HG03378 (cell line): ENCODE results near the gene MEGF6.

Experiments used
- ATAC-seq: cut with Tn5 transposase; IDR thresholded peaks from one replicate; pipeline ENCODE4 v1.9.1; 2021; ENCODE audit warnings: mild to moderate bottlenecking, moderate library complexity; ENCODE audit not compliant: unreplicated experiment

The MEGF6 gene

GRCh38 chr1:3611170-3612019 lies at the start of gene MEGF6:
Gene MEGF6 (minus strand): TSS chr1:3611508. CDS start chr1:3611268, 240 bp downstream.
- ATAC-seq = no peak

GRCh38 chr1:3660704-3661103 lies 49.4 kb upstream of the MEGF6 start:
- ATAC-seq = no peak

- ATAC-seq = no peak
These were observed 47.8 kb upstream of the MEGF6 start for GRCh38 chr1:3659093-3659492.

GRCh38 chr1:3658231-3658615 lies 46.9 kb upstream of the MEGF6 start:
- ATAC-seq = no peak

DNA sequence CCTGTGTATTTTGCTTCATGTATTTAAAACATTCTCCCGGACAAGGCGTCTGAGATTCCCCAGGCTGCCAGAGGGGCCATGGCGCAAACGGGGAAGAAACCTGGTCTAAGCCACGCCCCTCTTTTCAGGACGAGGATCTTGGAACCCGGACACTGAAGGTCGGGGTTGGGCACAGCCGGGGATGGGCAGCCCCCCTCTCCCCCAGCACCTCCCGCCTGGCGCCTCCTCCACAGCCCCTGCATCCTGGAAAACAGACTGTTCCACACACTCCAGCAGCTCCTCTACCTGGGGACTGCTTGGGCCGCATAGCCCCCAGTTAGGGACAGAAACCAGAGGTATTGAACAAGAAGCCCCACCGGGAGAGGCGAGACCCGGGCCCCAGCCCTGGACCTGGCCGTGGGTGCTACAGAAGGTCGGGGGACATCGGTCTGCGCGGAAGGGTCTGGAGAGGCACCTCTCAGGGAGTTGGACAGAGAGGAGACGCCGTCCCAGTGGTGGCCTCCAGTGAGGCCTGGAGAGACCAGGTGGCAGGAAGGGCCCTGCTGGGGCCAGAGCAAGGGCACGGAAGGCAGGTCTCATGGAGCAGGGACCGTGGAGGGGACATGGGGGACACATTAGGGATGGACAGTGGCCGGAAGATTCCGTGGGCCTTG lies 46.4 kb upstream of the MEGF6 start:
- ATAC-seq = no peak

DNA sequence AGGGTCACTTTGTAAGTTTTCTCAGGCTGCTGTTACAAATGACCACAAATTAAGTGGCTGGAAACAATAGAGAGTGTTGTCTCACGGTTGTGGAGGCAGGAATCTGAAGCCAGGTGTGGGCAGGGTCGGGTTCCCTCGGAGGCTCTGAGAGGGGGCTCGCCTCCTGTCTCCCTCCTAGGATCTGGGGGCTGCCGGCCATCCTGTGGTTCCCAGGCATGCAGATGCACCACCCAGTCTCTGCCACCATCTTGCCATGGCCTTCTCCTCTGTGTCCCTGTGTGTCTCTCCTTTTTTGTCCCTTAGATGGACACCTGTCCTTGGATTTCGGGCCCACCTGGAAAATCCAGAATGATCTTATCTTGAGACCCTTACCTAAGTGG lies 45.8 kb upstream of the MEGF6 start:
- no peak for ATAC-seq

- ATAC-seq = peak; percentile 71
These were observed 45.3 kb upstream of the MEGF6 start for GRCh38 chr1:3656450-3657095.

GRCh38 chr1:3654549-3655281 lies 43.4 kb upstream of the MEGF6 start:
- ATAC-seq = no peak

- no peak for ATAC-seq
These were observed 41.9 kb upstream of the MEGF6 start for GRCh38 chr1:3653286-3653618.

GRCh38 chr1:3652548-3653285 lies 41.4 kb upstream of the MEGF6 start:
- no peak for ATAC-seq

DNA sequence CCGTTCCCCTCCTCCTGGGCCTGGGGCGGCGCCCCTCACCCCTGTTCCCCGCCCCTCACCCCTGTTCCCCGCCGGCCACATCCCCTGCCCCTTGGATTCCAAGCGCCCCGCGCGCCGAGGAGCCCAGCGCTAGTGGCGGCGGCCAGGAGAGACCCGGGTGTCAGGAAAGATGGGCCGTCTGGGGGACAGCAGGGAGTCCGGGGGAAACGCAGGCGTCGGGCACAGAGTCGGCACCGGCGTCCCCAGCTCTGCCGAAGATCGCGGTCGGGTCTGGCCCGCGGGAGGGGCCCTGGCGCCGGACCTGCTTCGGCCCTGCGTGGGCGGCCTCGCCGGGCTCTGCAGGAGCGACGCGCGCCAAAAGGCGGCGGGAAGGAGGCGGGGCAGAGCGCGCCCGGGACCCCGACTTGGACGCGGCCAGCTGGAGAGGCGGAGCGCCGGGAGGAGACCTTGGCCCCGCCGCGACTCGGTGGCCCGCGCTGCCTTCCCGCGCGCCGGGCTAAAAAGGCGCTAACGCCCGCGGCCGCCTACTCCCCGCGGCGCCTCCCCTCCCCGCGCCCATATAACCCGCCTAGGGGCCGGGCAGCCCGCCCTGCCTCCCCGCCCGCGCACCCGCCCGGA lies 40.7 kb upstream of the MEGF6 start, which contains the start of gene TP73:
TSS of gene TP73 (plus strand) at position 587 of the 618 bp plus-strand sequence. CDS start 29,850 bp downstream, outside the sequence.
- no peak for ATAC-seq

DNA sequence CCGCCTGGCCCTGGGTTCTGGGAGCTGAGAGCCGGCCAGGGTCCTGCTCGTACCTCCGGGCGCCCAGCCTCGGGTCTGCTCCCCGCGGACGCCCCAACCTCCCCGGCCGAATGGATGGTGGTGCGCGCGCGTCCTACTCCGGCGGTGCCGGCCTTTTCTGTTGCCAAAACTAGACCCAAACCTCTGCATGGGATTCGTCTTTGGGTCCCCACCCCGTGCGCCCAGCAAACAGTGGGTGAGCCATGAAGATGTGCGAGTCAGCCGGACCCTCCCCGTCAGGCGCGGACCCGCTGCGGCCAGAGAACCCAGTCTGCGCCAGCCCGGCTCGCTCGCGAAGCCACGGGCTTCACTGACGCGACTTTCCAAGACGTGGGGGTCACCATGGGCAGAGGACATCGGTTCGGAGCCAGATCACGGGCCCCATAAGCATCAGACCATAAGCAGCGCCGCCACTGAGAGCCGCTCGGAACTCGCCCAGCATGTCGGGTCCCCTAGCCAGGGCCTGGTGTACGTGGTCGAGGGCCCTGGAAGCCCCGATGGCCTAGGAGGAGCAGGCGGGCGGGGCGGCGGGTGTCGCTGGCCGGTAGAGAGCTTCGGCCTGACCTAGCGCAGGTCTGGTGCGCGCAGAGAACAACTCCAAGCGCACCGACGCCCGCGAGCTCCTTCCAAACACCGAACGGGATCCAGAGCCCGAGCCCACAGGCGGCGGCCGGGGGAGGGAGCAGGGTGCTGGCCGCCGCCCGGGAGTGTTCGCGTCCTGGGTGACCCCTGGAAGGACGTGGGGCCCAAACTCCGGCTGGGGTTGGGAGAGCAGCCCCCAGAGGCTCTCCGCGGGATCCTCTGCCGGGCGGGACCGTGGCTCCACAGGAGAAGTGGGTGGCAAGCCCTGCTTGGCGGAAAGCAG lies 40.0 kb upstream of the MEGF6 start:
- ATAC-seq = no peak

DNA sequence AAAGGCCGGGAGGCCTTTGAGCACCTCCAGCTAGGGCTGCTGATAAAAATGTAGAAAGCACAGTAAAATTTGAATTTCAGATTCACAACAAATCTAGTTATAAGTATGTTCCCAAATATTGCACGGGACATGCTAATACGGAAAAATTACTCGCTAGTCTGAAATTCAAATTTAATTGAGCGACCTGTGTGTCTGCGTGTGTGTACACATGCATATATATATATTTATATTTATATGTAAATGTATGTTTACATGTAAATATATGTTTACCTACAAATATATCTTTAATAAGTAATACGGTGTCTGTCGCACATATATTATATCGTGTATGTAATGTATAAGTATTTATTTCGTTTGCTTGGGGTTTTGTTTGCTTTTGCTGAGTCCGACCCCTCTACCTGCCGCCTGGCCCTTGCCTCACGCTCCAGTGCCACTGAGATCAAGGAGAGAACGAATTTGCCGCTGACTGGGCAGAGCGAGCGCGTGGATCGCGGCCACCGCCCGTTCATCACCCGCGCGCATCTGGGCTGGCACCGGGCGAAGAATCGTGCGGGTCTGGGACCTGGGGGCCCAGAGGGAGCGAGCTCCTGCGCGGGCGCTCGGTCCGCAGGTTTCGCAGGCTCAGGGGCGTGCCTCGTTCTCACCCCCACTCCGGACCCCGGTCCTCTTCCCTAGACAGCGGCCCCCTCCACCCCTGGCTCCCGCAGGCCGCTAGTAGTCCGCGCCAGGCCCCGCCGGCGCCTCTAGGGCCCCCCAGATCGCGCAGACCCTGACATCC lies 39.1 kb upstream of the MEGF6 start:
- ATAC-seq = peak; percentile 6

GRCh38 chr1:3649342-3650247 lies 38.3 kb upstream of the MEGF6 start, which contains the start of gene WRAP73:
Gene WRAP73 (minus strand): TSS chr1:3650103. CDS start chr1:3649999, 104 bp downstream.
- peak; percentile 63 for ATAC-seq

DNA sequence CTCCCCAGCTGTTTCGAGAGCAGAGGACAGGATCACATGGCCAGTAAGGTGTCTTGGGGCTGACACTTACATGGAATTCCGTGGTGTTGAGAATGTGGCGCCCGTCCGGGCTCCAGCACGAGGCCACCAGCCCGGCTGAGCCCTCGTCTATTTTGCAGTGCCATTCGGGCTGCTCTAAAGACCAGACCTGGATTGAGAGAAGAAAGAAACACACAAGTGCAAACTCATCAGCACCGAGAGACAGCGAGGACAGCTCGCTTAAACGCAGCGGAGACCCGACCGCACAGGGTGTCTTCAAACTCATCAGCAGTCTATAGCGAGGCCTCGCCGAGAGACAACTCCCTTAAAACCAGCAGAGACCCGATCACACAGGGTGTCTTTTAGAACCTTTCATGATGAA lies 35.3 kb upstream of the MEGF6 start:
- no peak for ATAC-seq

DNA sequence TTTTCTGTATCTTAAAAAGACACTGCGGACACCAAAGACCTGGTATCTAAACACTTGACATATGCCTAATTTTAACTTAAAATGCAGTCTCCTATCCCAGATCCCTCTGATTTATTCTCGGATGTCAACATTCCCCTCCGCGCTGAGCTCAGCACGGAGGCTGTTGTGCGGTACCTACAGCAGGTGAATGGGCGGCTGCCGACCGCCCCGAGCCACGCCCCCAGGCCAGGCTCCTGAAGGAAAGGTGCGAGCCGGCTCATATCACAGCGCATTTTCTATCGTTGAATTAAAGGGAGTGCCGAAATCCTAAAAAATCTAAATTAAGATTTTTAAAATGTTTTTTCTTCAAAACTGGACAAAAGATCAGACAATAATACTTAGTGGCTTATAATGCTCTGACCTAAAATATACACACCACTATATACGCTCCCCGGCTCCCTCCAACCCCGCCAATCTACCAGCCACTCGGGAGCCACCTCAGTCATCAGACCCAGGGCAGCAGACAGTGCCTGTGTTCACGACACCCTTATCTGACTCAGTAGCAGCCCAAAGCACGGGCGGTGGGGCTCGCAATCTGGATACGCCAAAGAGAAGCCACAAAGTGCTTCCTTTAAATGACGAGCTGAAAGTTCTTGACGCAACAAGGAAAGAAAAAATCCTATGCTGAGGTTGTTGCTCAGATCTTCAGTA lies 34.5 kb upstream of the MEGF6 start:
- ATAC-seq = no peak

GRCh38 chr1:3645247-3645646 lies 33.9 kb upstream of the MEGF6 start:
- ATAC-seq = no peak
